IMR-90 (cell line): ENCODE data around the gene GP9. TPM values are rescaled to one million over a fixed set of nuclear protein-coding genes. Genes with fewer than 3 reads are reported as not detected.

Source experiments
- ATAC-seq: fragments of 200-7000 bp; cut with Tn5 transposase; 2 replicates; pipeline ENCODE4 v1.9.1; 2020; ENCODE audit warnings: low read depth, mild to moderate bottlenecking, moderate library complexity
- BruUV-seq: library from RNA; stranded (reverse); fragments of 400-500 nt; replicated peaks from 2 replicates; lab custom pipeline; 2021; lab: Mats Ljungman, UMichigan
- CTCF ChIA-PET: fragments of 300-600 bp; formaldehyde crosslinking; extraction: SDS; loops from one replicate; lab custom pipeline; 2021; ENCODE audit warnings: antibody characterized with exemption; lab: Yijun Ruan, JAX
- POLR2A ChIA-PET: fragments of 300-600 bp; sonication (Branson Sonifier 250); formaldehyde crosslinking; loops from one replicate; lab custom pipeline; 2022; ENCODE audit warnings: antibody characterized with exemption; ENCODE audit not compliant: unreplicated experiment; lab: Charles Lee
- DNase-seq: peaks from one replicate; pipeline ENCODE4 v3.0.0; 2013
- H2AFZ ChIP-seq: replicated peaks from 2 replicates; pipeline ENCODE3; 2013; ENCODE audit warnings: low read length, mild to moderate bottlenecking; ENCODE audit not compliant: poor library complexity
- H2AK5ac ChIP-seq: 2 replicates; pipeline ENCODE4 v1.6.1; 2013; ENCODE audit warnings: low read depth, low read length, inconsistent platforms
- H2AK9ac ChIP-seq: replicated peaks from 2 replicates; pipeline ENCODE3; 2013; ENCODE audit warnings: mild to moderate bottlenecking, low read depth, low read length, moderate library complexity; ENCODE audit not compliant: poor library complexity
- H2BK120ac ChIP-seq: 2 replicates; pipeline ENCODE4 v1.6.1; 2013; ENCODE audit warnings: low read depth, low read length, inconsistent platforms
- H2BK15ac ChIP-seq: 3 replicates; pipeline ENCODE4 v1.6.1; 2013; ENCODE audit warnings: low read depth, low read length, inconsistent platforms
- H2BK20ac ChIP-seq: 2 replicates; pipeline ENCODE4 v1.6.1; 2013; ENCODE audit warnings: low read depth, mild to moderate bottlenecking, inconsistent platforms, low read length, moderate library complexity
- H2BK5ac ChIP-seq: 2 replicates; pipeline ENCODE4 v1.6.1; 2013; ENCODE audit warnings: mild to moderate bottlenecking, low read depth, low read length, inconsistent platforms; ENCODE audit not compliant: poor library complexity, severe bottlenecking
- H3K14ac ChIP-seq: replicated peaks from 2 replicates; pipeline ENCODE4 v1.6.1; 2013; ENCODE audit warnings: low read depth, low read length, inconsistent platforms
- H3K18ac ChIP-seq: 2 replicates; pipeline ENCODE4 v1.6.1; 2013; ENCODE audit warnings: low read depth, low read length, control low read depth
- H3K23ac ChIP-seq: 2 replicates; pipeline ENCODE4 v1.6.1; 2013; ENCODE audit warnings: low read depth, low read length, inconsistent platforms
- H3K27ac ChIP-seq: 2 replicates; pipeline ENCODE4 v1.5.1; 2013; ENCODE audit warnings: mild to moderate bottlenecking, control low read depth, low read length; ENCODE audit not compliant: insufficient read depth
- H3K27me3 ChIP-seq: 2 replicates; pipeline ENCODE4 v1.6.1; 2013; ENCODE audit warnings: low read length; ENCODE audit not compliant: control insufficient read depth, insufficient read depth
- H3K36me3 ChIP-seq: 2 replicates; pipeline ENCODE4 v1.6.1; 2013; ENCODE audit warnings: low read length, mixed read lengths; ENCODE audit not compliant: control insufficient read depth, insufficient read depth
- H3K4ac ChIP-seq: 2 replicates; pipeline ENCODE4 v1.6.1; 2013; ENCODE audit warnings: low read depth, low read length, inconsistent platforms
- H3K4me1 ChIP-seq: 2 replicates; pipeline ENCODE4 v1.6.1; 2013; ENCODE audit warnings: low read length, mixed read lengths; ENCODE audit not compliant: control insufficient read depth, insufficient read depth
- H3K4me2 ChIP-seq: 2 replicates; pipeline ENCODE4 v1.6.1; 2013; ENCODE audit warnings: low read depth, mild to moderate bottlenecking, control low read depth, low read length, moderate library complexity
- H3K4me3 ChIP-seq: 2 replicates; pipeline ENCODE4 v1.5.1; 2013; ENCODE audit warnings: low read depth, mild to moderate bottlenecking, control low read depth, low read length, moderate library complexity; ENCODE audit not compliant: insufficient read depth
- H3K56ac ChIP-seq: 2 replicates; pipeline ENCODE4 v1.6.1; 2013; ENCODE audit warnings: low read length, inconsistent platforms; ENCODE audit not compliant: insufficient read depth; ENCODE audit errors: extremely low read depth
- H3K79me1 ChIP-seq, 2 experiments: 2 replicates each; pipeline ENCODE4 v1.6.1; 2013; ENCODE audit warnings: low read length in 2 of 2, inconsistent platforms in 1 of 2, low read depth in 1 of 2
- H3K9ac ChIP-seq: 2 replicates; pipeline ENCODE4 v1.6.1; 2013; ENCODE audit warnings: low read depth, low read length, control low read depth
- H3K9me1 ChIP-seq: 2 replicates; pipeline ENCODE4 v1.6.1; 2013; ENCODE audit warnings: low read length, inconsistent platforms; ENCODE audit not compliant: insufficient read depth
- H3K9me3 ChIP-seq: 2 replicates; pipeline ENCODE4 v1.6.1; 2013; ENCODE audit warnings: low read length; ENCODE audit not compliant: control insufficient read depth, insufficient read depth
- H4K20me1 ChIP-seq: 2 replicates; pipeline ENCODE4 v1.6.1; 2013; ENCODE audit warnings: low read length, inconsistent platforms; ENCODE audit not compliant: insufficient read depth
- H4K5ac ChIP-seq: 2 replicates; pipeline ENCODE4 v1.6.1; 2013; ENCODE audit warnings: mild to moderate bottlenecking, low read depth, low read length, control low read depth
- H4K8ac ChIP-seq, 2 experiments: 2 replicates each; pipeline ENCODE4 v1.6.1; 2013; ENCODE audit warnings: low read depth in 2 of 2, low read length in 2 of 2, control low read depth in 1 of 2, inconsistent platforms in 1 of 2
- H4K91ac ChIP-seq: 2 replicates; pipeline ENCODE4 v1.6.1; 2013; ENCODE audit warnings: low read depth, low read length, inconsistent platforms; ENCODE audit not compliant: insufficient read depth
- CEBPB ChIP-seq: IDR thresholded peaks from 2 replicates; pipeline ENCODE4 v1.6.1; 2012; ENCODE audit warnings: low read depth, low read length, improper control_type of control experiment
- CTCF ChIP-seq: conservative IDR thresholded peaks from 2 replicates; pipeline ENCODE4 v1.5.1; 2012; ENCODE audit warnings: mild to moderate bottlenecking, low read depth, low read length, improper control_type of control experiment
- MAFK ChIP-seq: IDR thresholded peaks from 2 replicates; pipeline ENCODE4 v1.6.1; 2012; ENCODE audit warnings: low read depth, low read length, improper control_type of control experiment
- MXI1 ChIP-seq: IDR thresholded peaks from 2 replicates; pipeline ENCODE4 v1.6.1; 2012; ENCODE audit warnings: low read depth, mild to moderate bottlenecking, low read length, moderate library complexity, borderline replicate concordance
- NFE2L2 ChIP-seq: fragments of 150-350 bp; IDR thresholded peaks from 2 replicates; pipeline ENCODE4 v1.6.1; 2016; ENCODE audit warnings: low read depth, mild to moderate bottlenecking, low read length
- RAD21 ChIP-seq: IDR thresholded peaks from 2 replicates; pipeline ENCODE4 v1.6.1; 2012; ENCODE audit warnings: low read length, improper control_type of control experiment
- RCOR1 ChIP-seq: IDR thresholded peaks from 2 replicates; pipeline ENCODE4 v1.6.1; 2012; ENCODE audit warnings: mild to moderate bottlenecking, low read length, improper control_type of control experiment; ENCODE audit not compliant: insufficient replicate concordance
- WGBS, 2 experiments: methylation state at CpG; one replicate each; pipeline versions ENCODE4 v1.1.5 to v1.1.7; 2013; ENCODE audit warnings: missing lambda C conversion rate in 2 of 2; ENCODE audit not compliant: insufficient read length in 1 of 2; ENCODE audit errors: extremely low coverage in 2 of 2; 5-methylcytosine and 5-hydroxymethylcytosine counted together
- dilution Hi-C: fragments of 300-500 bp; cut with HindIII; formaldehyde crosslinking; loops from one replicate; pipeline ENCODE4 v1.14.3; 2018; ENCODE audit warnings: low sequenced_read_pairs; ENCODE audit not compliant: unreplicated experiment
- in situ Hi-C: fragments of 300-500 bp; cut with MboI; formaldehyde crosslinking; loops from 3 replicates; pipeline ENCODE4 v1.14.3; 2019; ENCODE audit warnings: low sequenced_read_pairs, inconsistent platforms, mixed read lengths
- intact Hi-C: fragments of 100-400 bp; cut with micrococcal nuclease; formaldehyde crosslinking; loops from 2 replicates; pipeline ENCODE4 v1.10.0; 2022
- polyA plus RNA-seq, 3 experiments: library from polyadenylated mRNA; depleted of rRNA; stranded (reverse); fragments of >200 nt; gene quantifications; 2 replicates each; pipeline ENCODE4 v1.2.3, GENCODE V29; 2012; ENCODE audit warnings: low replicate concordance in 1 of 3
- total RNA-seq: library from RNA; depleted of rRNA; stranded (reverse); fragments of >200 nt; gene quantifications from 2 replicates; pipeline ENCODE4 v1.2.3, GENCODE V29; 2012
- TF ChIP-seq, protein P1 (sequence below): fragments of 150-350 bp; IDR thresholded peaks from 2 replicates; pipeline ENCODE4 v1.6.1; 2016; ENCODE audit warnings: low read depth, mild to moderate bottlenecking, low read length, moderate library complexity, borderline replicate concordance

Gene GP9
- total and polyA plus RNA-seq, 2 of the 4 experiments (the other 2 are of a cell fraction): not detected

GRCh38 chr3:129040039-129040336 is 20.6 kb upstream of the GP9 start:
- TF ChIP-seq CEBPB: no peak
- TF ChIP-seq RAD21: no peak
- TF ChIP-seq MXI1: no peak
- no peak for TF ChIP-seq RCOR1
- TF ChIP-seq, protein P1, sequence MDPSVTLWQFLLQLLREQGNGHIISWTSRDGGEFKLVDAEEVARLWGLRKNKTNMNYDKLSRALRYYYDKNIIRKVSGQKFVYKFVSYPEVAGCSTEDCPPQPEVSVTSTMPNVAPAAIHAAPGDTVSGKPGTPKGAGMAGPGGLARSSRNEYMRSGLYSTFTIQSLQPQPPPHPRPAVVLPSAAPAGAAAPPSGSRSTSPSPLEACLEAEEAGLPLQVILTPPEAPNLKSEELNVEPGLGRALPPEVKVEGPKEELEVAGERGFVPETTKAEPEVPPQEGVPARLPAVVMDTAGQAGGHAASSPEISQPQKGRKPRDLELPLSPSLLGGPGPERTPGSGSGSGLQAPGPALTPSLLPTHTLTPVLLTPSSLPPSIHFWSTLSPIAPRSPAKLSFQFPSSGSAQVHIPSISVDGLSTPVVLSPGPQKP: no peak
- no peak for TF ChIP-seq CTCF
- no peak for TF ChIP-seq MAFK
- no peak for TF ChIP-seq NFE2L2
- Histone ChIP-seq H3K4me2 (no peak overlapping the region), H2AFZ (no peak overlapping the region), H3K36me3 (no peaks in the 10 kb centered on the region), H2BK20ac (no peak overlapping the region), H3K4me1 (peaks cover 2% of the 10 kb centered on the region; the same call in 1 of the 2 replicates), H2AK9ac (no peak overlapping the region), H3K14ac (no peak overlapping the region), H3K27me3 (peaks cover 36% of the 10 kb centered on the region), H3K56ac (no peak overlapping the region), H3K23ac (no peak overlapping the region), H2BK5ac (no peak overlapping the region), H3K18ac (no peak overlapping the region), H4K5ac (no peak overlapping the region), H4K8ac (no peak overlapping the region), H3K9ac (no peak overlapping the region), H3K9me3 (peaks cover 6% of the 10 kb centered on the region), H4K20me1 (peaks cover 5% of the 10 kb centered on the region; the same call in 1 of the 2 replicates), H3K27ac (no peak overlapping the region), H3K4ac (no peak overlapping the region), H2BK120ac (no peak overlapping the region), H3K9me1 (no peaks in the 10 kb centered on the region), H3K4me3 (no peak overlapping the region), H2BK15ac (no peak overlapping the region), H4K91ac (no peak overlapping the region), H3K79me1 (no peaks in the 10 kb centered on the region), H2AK5ac (no peak overlapping the region)
- intact Hi-C loops (no loop called here), in situ Hi-C loops (no loop called here), dilution Hi-C loops (no loop called here)
- ATAC-seq (no peak), DNase-seq (no peak)
- 59% methylated on average over 2 of the region's 3 CpGs; no CpG with 5 or more reads in 1 of the 2 experiments for WGBS, 2 experiments
- no TSS peak for BruUV-seq
- ChIA-PET CTCF (interaction anchor here (0.7 kb wide), 1 partner anchor 13 kb away, joined by 3 read pairs; no protein-coding TSS in a partner anchor), POLR2A (no interaction called here)
